22Rv1 (cell line): ENCODE measurements around the gene TACC2.

Experiments
- CTCF ChIP-seq: fragments of 450-650 bp; IDR thresholded peaks from 2 replicates; pipeline ENCODE4 v1.5.1; 2017; ENCODE audit warnings: mild to moderate bottlenecking
- ZFX ChIP-seq: fragments of 450-650 bp; IDR thresholded peaks from 2 replicates; pipeline ENCODE4 v1.6.1; 2017; ENCODE audit warnings: antibody characterized with exemption, borderline replicate concordance

- TF ChIP-seq CTCF (no peak), ZFX (no peak)
Measured at GRCh38 chr10:122282909-122283308, 293.9 kb downstream of the TACC2 start.
